Camera-type eye (tissue), 1 donor: Measurements from ENCODE around the gene PPID. TPM values are rescaled to one million over a fixed set of nuclear protein-coding genes. Genes with fewer than 3 reads are reported as not detected.

ENCODE experiments used
- total RNA-seq: library from RNA; depleted of rRNA; stranded (reverse); fragments of >200 nt; gene quantifications from one replicate; pipeline ENCODE4 v1.2.3, GENCODE V29; 2014

PPID gene
- 25.5 TPM for total RNA-seq

DNA sequence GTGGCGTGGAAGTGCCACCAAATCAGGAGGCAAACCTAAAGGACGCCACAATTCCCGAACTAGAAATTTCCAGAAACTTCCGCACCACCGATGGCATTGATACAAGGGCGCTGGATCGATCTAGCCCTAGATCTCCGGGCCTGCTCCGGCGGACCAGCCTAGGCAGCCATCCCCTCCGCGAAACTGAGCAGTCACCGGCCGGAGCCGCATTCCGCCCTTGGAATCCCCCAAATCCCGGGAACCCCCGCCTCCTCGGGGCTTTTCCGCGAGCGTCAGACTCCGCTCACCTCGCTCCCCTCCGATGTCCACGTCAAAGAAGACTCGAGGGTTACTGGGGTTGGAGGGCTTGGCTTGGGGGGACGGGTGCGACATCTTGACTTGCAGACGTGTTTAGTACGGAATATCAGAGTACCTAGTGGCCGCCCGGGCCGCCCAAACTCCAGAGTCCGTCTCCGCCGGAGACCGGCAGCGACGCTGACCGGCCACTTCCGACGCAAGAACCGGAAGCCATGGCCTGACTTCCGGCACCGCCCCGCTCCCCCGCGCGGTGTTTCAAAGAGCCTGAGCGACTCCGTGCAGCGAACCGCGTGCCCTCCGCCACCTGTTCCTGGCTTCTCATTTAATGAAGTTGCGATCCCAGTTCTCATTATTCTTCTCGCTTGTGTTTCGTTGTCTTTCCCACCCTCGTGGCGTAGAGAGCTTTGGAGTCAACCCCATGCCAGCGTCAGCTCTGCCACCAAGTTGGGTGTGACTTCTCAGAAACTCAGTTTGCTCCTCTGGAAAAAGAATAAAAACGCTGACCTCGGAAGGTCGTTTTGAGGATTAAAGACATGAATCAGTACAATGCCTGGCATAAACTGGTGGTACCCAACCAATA lies at the start of gene PPID:
PPID (minus strand) TSS at position 480 of the 877 bp plus-strand sequence; CDS start at position 372, 108 bp downstream.

DNA sequence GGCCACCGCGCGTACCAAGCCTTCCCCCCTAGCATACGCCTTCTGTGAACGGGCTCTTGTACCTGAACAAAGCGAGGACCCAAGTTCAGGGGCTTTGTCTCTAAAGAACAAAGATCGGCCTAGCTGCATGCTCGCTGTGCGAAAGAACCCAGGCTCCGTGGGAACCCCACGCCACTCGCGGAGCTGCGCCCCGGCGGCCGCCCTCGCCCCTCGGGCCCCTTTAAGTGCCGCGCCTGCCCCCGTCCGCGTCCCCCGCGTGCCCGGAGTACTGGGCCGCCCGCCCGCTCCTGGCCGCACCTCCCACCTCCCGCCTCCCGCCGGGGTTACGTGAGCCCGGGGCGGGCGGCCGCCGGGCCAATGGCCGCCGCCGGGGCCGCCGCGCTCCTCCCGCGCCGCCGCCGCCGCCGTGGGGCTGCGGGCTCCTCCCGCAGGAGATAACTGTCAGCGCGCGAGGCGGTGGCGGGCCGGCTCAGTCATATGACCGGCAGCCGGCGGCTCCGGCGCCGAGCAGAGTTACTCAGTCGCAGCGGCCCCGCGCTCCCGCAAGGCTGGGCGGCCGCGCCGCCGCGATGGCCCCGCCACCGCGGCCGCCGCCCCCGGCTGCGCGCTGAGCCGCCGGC lies 45.5 kb upstream of the PPID start, which contains the start of gene FNIP2:
FNIP2 (plus strand) TSS at position 472 of the 620 bp plus-strand sequence. CDS start 187 bp downstream, outside the sequence.

GRCh38 chr4:158671915-158672806 lies 51.0 kb downstream of the PPID start, which contains the start of gene ETFDH:
Gene ETFDH, plus strand, starts transcription at chr4:158672296. Its CDS starts 161 bp downstream, at chr4:158672457.

GRCh38 chr4:158671665-158671914 lies 51.6 kb downstream of the PPID start, which contains the start of gene C4orf46:
Gene C4orf46, minus strand, starts transcription at chr4:158671887. Its CDS starts 86 bp downstream, at chr4:158671801.

Other genes starting within 250 kb of the PPID start
- 0.71 TPM for gene RXFP1, start 201.5 kb downstream of the PPID start, total RNA-seq
- 42.1 TPM for gene C4orf46, start 51.5 kb downstream of the PPID start, total RNA-seq
- 51.9 TPM for gene ETFDH, start 51.1 kb downstream of the PPID start, total RNA-seq
- 61.4 TPM for gene FNIP2, start 45.6 kb upstream of the PPID start, total RNA-seq